AG09309 (cell line): ENCODE data around the gene PLIN4.

ENCODE experiments used
- DNase-seq: peaks from one replicate; pipeline ENCODE4 v3.0.0-alpha.2; 2010; ENCODE audit warnings: low read depth
- H3K4me3 ChIP-seq: 2 replicates; pipeline ENCODE4 v1.5.1; 2011; ENCODE audit warnings: mild to moderate bottlenecking, low read depth, low read length, moderate library complexity; ENCODE audit not compliant: control insufficient read depth
- TF ChIP-seq, protein P1 (sequence below): IDR thresholded peaks from 2 replicates; pipeline ENCODE4 v1.5.1; 2011; ENCODE audit warnings: mild to moderate bottlenecking, low read depth, low read length, inconsistent platforms; ENCODE audit not compliant: insufficient read depth, control insufficient read depth; ENCODE audit errors: missing control alignments

Gene PLIN4

DNA sequence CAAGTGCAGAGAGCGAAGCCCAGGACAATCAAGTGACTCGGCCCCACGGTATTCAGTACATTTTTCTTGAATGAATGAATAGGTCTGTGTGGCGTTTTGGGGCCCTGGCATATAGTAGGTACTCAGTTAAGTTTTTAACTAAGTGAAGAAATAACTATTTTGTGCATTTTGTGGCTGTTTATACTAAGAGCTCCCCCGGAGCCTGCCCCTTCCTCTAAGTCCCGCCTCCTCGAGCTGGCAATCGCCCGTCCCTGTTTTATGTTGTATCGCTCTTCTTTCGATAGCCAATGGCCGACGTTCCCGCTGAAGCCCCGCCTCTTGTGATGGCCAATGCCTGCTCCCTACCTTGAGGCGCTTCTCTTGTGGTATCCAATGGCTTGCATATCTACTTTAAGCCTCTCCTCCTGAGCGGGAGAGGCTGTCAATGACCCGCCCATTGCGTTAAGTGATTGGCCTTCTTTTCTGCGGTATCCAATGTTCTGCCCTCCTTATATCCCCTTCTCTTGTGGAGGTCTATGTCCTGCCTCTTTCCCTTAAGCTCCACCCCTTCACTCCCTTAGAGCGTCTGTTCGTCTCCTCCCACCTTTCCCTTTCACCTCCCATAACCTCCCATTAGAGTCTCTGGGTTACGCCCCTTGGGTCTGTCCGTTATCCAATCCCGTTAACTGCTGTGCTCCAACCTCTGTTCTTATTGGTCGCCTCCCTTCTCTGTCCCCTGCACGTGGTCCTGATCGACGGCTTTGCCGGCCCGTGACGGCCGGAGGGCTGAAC, 46.7 kb downstream of the PLIN4 start:
- TF ChIP-seq, protein P1, sequence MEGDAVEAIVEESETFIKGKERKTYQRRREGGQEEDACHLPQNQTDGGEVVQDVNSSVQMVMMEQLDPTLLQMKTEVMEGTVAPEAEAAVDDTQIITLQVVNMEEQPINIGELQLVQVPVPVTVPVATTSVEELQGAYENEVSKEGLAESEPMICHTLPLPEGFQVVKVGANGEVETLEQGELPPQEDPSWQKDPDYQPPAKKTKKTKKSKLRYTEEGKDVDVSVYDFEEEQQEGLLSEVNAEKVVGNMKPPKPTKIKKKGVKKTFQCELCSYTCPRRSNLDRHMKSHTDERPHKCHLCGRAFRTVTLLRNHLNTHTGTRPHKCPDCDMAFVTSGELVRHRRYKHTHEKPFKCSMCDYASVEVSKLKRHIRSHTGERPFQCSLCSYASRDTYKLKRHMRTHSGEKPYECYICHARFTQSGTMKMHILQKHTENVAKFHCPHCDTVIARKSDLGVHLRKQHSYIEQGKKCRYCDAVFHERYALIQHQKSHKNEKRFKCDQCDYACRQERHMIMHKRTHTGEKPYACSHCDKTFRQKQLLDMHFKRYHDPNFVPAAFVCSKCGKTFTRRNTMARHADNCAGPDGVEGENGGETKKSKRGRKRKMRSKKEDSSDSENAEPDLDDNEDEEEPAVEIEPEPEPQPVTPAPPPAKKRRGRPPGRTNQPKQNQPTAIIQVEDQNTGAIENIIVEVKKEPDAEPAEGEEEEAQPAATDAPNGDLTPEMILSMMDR: no peak
- H3K4me3 ChIP-seq: peak overlapping the region; percentile 57
- DNase-seq: peak; percentile 100

DNA sequence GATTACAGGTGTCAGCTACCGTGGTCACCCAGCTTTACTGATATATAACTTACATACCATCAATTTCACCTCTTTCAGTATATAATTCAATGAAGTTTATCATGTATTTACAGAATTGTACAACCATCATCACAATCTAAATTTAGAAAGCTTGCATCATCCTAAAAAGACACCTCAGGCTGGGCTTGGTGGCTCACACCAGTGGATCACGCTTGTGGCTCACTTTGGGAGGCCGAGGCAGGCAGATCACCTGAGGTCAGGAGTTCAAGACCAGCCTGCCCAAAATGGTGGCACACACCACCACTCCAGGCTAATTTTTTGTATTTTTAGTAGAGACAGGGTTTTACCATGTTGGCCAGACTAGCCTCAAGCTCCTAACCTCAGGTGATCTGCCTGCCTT, 50.5 kb downstream of the PLIN4 start:
- no peak for DNase-seq
- H3K4me3 ChIP-seq: no peak overlapping the region
- TF ChIP-seq, protein P1: no peak

DNA sequence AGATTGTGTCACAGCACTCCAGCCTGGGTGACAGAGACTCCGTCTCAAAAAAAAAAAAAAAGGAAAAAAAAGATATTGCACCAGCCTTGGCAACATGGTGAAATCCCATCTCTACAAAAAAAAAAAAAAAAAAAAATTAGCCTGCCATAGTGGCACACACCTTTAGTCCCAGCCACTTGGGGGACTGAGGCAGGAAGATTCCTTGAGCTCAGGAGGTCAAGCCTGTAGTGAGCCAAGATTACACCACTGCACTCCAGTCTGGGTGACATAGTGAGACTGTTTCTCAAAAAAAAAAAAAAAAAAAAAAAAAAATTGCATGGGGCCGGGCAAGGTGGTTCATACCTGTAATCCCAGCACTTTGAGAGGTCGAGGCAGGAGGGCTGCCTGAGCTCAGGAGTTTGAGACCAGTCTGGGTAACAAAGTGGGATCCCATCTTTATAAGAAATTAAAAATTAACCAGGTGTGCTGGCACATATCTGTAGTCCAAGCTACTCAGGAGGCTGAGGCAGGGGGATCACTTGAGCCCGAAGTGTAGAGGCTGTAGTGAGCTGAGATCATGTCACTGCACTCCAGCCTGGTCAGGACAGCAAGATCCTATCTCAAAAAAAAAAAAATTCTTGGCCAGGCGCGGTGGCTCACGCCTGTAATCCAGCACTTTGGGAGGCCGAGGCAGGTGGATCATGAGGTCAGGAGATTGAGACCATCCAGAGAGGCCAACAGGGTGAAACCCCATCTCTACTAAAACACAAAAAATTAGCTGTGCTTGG, 53.3 kb downstream of the PLIN4 start:
- H3K4me3 ChIP-seq: no peak overlapping the region
- no peak for DNase-seq
- TF ChIP-seq, protein P1: no peak

DNA sequence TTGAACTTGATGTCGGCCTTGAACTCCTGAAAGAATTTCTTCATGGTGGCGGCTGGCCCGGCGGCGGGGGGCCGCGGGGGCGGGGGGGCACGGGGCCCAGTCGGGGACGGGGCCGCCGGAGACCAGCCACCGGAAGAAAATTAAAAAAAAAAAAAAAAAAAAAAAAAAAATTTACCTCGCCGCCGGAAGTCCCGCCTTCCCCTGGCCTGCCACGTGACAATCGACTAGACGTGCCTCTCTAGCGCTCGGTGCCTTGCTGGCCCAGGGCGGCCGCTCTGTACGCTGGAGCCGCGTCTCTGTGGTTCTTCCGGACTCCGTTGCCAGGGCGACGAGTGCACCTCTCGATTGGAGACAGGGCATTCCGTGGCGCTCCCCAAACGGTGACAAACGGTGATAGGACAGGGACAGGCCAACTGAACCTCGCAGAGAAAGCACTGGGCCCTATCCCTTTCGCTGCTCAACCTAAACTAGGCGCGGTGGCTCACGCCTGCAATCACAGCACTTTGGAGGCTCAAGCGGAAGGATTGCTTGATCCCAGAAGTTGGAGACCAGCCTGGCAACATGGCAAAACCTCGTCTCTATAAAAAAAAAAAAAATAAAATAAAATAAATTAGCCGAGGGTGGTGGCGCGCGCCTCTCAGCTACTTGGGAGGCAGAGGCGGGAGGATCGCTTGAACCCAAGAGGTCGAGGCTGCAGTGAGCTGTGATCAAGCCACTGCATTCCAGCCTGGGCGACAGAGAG, 60.5 kb downstream of the PLIN4 start, which contains the start of gene UBXN6:
Gene UBXN6 (minus strand): TSS at position 141 of the 742 bp plus-strand sequence. CDS start 97 bp downstream, at position 44.
- peak within 1 kb of the TSS; percentile 97 for H3K4me3 ChIP-seq

DNA sequence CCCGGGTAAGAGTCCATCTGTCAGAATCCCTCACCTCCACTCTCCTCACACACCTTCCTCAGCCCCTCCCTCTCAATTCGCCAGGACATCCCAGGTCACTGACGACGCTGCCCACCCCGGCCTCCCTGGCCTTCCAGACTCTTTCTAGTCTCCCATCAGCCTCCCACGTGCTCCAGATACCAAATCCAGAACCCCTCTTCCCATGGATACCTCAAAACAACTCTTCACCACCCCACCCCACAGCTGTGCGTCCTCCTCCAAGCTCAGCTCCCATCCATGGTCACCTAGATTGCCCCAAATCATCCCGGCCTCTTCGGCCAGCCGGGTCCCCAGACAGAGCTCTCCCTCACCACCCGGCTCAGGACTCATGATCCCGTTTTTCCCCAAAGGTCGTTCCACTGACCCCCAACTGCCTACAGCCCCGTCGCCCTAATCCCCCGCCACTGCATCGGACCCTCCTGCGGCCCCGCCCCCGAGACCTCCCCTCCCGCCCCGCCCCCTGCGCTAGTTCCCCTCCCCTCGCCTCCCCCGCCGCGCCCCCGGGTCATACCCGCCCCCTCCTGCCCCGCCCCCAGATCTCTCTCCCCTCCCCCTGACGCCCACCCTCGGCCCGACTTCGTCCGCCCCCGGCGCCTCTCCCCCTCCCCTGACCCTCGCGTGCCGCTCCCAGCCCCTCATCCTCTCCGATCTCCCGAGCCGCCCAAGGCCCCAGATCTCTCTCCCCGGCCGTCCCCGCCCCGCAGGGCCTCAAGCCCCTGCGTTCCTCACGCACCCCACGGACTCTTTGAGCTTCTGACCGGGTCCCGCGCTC, 61.2 kb downstream of the PLIN4 start:
- DNase-seq: no peak
- TF ChIP-seq, protein P1: no peak
- peak overlapping the region; percentile 97 for H3K4me3 ChIP-seq

More for the DNA sequence above, 60.5 kb downstream of the PLIN4 start, which contains the start of gene UBXN6:
- TF ChIP-seq, protein P1: no peak
- peak; percentile 97 for DNase-seq
